OCI-M2 (cell line): Measurements from ENCODE around the gene ASRGL1.
"Not testable (repeated sequence)": the region's sequence is repeated elsewhere in the genome, so short reads cannot be mapped to it uniquely, and the experiment has no call there.

ENCODE experiments used
- DNase-seq: peaks from one replicate; lab custom pipeline; 2025; ENCODE audit not compliant: unreplicated experiment; lab: John Stamatoyannopoulos, UW

ASRGL1 gene

GRCh38 chr11:62352355-62353336, 15.4 kb downstream of the ASRGL1 start:
- DNase-seq = no peak

DNA sequence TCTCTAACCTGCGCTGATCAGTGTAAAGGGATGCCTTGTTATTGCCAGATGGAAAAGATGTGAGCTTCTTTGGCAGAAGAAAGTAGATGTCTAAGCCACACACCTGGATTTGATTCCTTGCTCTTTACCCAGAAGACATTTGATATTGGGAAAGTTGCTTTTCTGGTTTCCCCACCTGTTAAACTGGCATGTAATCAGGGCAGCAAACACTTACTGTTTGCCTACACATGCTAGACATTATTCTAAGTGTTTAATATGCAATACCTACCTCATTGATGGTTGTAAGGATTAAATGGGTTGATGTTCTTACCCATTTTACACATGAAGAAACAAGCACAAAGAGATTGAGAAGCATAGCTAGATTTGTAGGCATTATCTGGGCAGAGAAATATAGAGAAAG, 16.6 kb downstream of the ASRGL1 start:
- no peak for DNase-seq

- DNase-seq = no peak
These were observed 21.0 kb downstream of the ASRGL1 start for GRCh38 chr11:62358273-62358672.

- no peak for DNase-seq
These were observed 22.2 kb downstream of the ASRGL1 start for GRCh38 chr11:62359475-62359874.

DNA sequence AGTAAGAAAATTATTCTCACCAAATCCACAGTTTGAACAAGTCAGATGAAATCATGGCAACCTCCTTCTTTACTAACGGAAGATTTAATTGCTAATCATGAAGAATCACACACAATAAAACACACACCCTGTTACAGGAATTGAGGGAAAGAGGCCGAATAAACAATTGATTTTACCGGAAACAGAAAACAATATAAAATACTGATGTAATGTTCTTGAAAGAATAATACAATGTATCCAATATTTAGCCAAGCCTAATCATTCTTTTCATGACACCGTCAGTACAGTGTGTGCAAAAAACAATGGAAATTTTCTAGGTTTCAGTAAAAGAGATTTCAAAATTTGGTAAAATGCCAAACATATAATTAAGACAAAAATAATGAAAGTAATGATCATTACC, 23.4 kb downstream of the ASRGL1 start:
- no peak for DNase-seq

- peak; percentile 46 for DNase-seq
These were observed 31.7 kb downstream of the ASRGL1 start for GRCh38 chr11:62368861-62369477.

- no peak for DNase-seq
These were observed 33.6 kb downstream of the ASRGL1 start for GRCh38 chr11:62370743-62371440.

GRCh38 chr11:62372871-62373270, 35.6 kb downstream of the ASRGL1 start:
- DNase-seq = no peak

DNA sequence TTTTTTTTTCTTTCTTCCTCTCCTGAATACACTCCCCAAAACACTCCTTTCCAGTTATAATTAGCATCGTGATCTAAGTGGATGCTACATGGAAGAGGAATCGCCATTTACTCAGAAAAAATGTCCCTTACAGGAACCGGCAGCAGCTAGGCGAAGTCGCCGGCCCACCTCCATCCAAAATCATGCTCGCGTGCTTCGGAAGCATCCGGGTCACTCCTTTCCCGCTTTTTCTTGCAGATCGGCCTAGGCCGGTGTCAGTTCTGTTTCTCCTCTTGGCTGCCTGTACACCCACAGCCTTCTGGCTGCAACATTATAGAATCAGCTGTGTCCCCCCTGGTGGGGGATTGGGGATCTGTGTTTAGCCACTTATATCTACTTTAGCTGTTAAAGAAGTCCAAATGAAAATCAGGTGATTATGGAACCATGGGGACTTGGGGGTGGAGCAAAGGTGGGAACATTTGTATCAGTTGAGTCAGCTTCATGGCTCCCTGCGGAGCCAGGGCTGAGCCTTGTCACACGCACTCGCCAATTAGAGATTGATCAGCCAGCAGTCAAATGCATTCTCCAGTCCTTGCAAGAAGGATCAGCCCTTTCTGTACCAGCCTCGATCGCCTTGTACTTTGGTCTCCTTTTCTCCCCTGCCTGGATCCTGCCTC, 36.3 kb downstream of the ASRGL1 start:
- DNase-seq = no peak

- no peak for DNase-seq
These were observed 37.6 kb downstream of the ASRGL1 start for GRCh38 chr11:62374801-62375200.

- not testable (repeated sequence) for DNase-seq
These were observed 41.3 kb downstream of the ASRGL1 start for GRCh38 chr11:62378459-62379063.

DNA sequence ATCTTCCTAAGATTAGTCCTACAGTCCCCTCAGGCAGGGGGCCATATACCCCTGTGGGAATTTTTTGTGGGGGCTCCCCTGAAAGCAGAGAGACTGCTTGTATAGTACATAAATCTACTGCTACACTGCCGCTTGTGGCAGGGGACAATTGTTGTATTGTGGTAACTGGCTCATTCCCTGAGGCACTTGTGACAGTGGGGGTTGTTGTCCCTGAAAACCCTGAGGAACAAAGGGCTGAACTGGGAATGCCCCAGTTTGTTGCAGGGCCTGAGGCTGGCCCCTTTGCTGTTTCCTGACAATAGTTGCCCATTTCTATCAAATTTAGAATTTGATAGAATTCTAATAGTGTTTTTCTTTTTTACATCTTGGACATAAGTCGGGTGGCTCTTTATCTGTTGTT, 42.3 kb downstream of the ASRGL1 start:
- DNase-seq = not testable (repeated sequence)

GRCh38 chr11:62380821-62381245, 43.6 kb downstream of the ASRGL1 start:
- DNase-seq = not testable (repeated sequence)

- no peak for DNase-seq
These were observed 46.6 kb downstream of the ASRGL1 start for GRCh38 chr11:62383822-62384221.

GRCh38 chr11:62386083-62386482, 48.8 kb downstream of the ASRGL1 start:
- not testable (repeated sequence) for DNase-seq

- DNase-seq = no peak
These were observed 50.1 kb downstream of the ASRGL1 start for GRCh38 chr11:62387381-62387780.

DNA sequence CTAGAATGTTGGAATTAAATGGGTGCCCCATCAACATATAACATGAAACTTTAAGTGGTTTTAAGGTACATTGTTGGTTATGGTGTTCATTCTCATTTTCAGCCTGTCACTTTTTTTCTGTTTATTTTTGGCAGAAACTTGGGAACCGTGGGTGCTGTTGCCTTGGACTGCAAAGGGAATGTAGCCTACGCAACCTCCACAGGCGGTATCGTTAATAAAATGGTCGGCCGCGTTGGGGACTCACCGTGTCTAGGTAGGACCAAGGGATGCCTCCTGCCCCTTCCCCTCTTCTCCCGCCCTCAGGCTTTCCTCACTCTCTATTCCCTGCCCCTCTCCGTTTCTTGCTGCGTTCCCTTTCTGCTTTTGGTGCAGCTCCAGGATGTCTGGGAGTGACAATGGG, 51.8 kb downstream of the ASRGL1 start:
- no peak for DNase-seq

- no peak for DNase-seq
These were observed 53.0 kb downstream of the ASRGL1 start for GRCh38 chr11:62390237-62390636.

DNA sequence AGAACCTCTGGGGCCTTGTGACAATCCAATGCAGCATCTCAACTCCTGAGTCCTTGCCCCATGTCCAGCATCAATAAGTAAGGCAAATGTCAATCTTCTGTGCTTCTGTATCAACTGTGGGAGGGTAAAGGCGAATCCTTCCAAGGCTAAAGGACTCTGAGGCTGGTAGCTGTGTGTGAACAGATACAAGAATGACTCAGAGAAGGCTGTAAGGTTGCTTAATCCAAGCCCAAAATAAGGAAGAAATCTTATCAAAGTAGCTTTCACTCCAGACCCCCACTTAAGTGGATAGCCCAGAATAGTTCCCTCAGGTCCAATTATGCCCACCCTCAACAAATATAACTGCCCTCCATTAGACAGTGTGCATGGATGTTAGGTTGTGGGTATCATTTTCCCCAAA, 53.5 kb downstream of the ASRGL1 start:
- DNase-seq = no peak

DNA sequence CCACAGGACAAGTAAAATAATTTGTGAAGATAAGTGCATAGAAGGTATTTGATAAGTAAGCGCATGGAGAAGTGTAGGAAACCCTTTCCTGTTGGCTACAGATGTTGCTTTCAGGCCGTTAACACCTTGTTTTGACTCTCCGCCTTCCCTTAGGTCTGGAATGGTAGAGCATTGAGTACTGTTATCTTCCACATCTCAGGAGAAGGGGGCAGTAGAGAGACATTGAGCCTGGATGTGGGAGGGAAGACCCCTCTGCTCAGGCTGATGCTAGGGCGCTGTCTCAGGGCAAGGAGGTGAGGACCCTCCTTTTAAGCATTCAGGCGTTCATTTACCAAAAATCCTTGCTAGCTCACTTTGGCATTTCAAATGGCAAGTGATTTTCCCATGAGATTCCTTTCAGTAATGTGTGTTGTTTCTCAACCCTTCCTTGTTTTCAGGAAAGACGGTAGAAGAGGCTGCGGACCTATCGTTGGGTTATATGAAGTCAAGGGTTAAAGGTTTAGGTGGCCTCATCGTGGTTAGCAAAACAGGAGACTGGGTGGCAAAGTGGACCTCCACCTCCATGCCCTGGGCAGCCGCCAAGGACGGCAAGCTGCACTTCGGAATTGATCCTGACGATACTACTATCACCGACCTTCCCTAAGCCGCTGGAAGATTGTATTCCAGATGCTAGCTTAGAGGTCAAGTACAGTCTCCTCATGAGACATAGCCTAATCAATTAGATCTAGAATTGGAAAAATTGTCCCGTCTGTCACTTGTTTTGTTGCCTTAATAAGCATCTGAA, 54.6 kb downstream of the ASRGL1 start:
- no peak for DNase-seq
